HepG2 (cell line): ENCODE data around the gene CATSPERD. TPM values are rescaled to one million over a fixed set of nuclear protein-coding genes. Genes with fewer than 3 reads are reported as not detected.

ENCODE experiments used
- ATAC-seq: fragments of 200-7000 bp; cut with Tn5 transposase; 3 replicates; pipeline ENCODE4 v1.9.1; 2020; ENCODE audit warnings: mild to moderate bottlenecking, moderate library complexity
- BruUV-seq: library from RNA; stranded (reverse); fragments of 400-500 nt; replicated peaks from 2 replicates; lab custom pipeline; 2021; lab: Mats Ljungman, UMichigan
- CTCF ChIA-PET: fragments of 300-600 bp; formaldehyde crosslinking; extraction: SDS; loops from one replicate; lab custom pipeline; 2021; ENCODE audit warnings: low total read pairs, inconsistent platforms, low intra/inter-chr PET ratio; lab: Yijun Ruan, JAX
- POLR2A ChIA-PET: fragments of 350-600 bp; sonication (Branson Sonifier 250); formaldehyde crosslinking; loops from one replicate; lab custom pipeline; 2020; ENCODE audit warnings: antibody characterized with exemption, inconsistent platforms; lab: Yijun Ruan, JAX
- DNase-seq: peaks from one replicate; pipeline ENCODE4 v3.0.0-alpha.2; 2015; ENCODE audit warnings: low spot score
- FAIRE-seq: peaks from 3 replicates; lab custom pipeline; 2011; peaks lifted over from hg19 to GRCh38; lab: Jason Lieb, UNC
- H2AFZ ChIP-seq: one replicate; pipeline ENCODE4 v1.6.1; 2011; ENCODE audit warnings: low read length, inconsistent platforms
- H3K27ac ChIP-seq: fragments of 300-600 bp; 3 replicates; pipeline ENCODE4 v1.8.0; 2011; ENCODE audit warnings: mixed run types, mild to moderate bottlenecking, mixed read lengths, low read length, inconsistent platforms; ENCODE audit not compliant: insufficient read depth; ENCODE audit errors: extremely low read length
- H3K27me3 ChIP-seq, 2 experiments: fragments of 200-600 bp in 1 of 2; 2 replicates in 1 of 2; 3 replicates in 1 of 2; pipeline versions ENCODE4 v1.6.0 to v1.8.0; 2011; ENCODE audit warnings: low read length in 2 of 2, mild to moderate bottlenecking in 2 of 2, moderate library complexity in 2 of 2, inconsistent platforms in 1 of 2; ENCODE audit not compliant: insufficient read depth in 2 of 2, control insufficient read depth in 1 of 2
- H3K36me3 ChIP-seq, 2 experiments: fragments of 200-600 bp in 1 of 2; replicated peaks in 1 of 2; 2 replicates in 1 of 2; 3 replicates in 1 of 2; pipeline versions ENCODE4 v1.5.1 to v1.8.0; 2011; ENCODE audit warnings: low read length in 2 of 2, inconsistent platforms in 1 of 2; ENCODE audit not compliant: insufficient read depth in 2 of 2, control insufficient read depth in 1 of 2
- H3K4me1 ChIP-seq: 2 replicates; pipeline ENCODE4 v1.5.1; 2012; ENCODE audit warnings: low read length, inconsistent platforms; ENCODE audit not compliant: insufficient read depth
- H3K4me2 ChIP-seq: 2 replicates; pipeline ENCODE4 v1.6.0; 2011; ENCODE audit warnings: low read depth, low read length, inconsistent platforms
- H3K4me3 ChIP-seq, 3 experiments: fragments of 200-600 bp in 1 of 3; sonication (generic), shearing (Covaris generic) in 1 of 3; replicated peaks in 1 of 3; 2 replicates each; pipeline ENCODE4 v1.5.1; 2011 to 2016; ENCODE audit warnings: low read length in 3 of 3, inconsistent platforms in 2 of 3, low read depth in 2 of 3, mild to moderate bottlenecking in 2 of 3, control low read depth in 1 of 3, mixed read lengths in 1 of 3; ENCODE audit not compliant: insufficient read depth in 1 of 3
- H3K79me2 ChIP-seq: one replicate; pipeline ENCODE4 v1.6.1; 2011; ENCODE audit warnings: low read length, inconsistent platforms; ENCODE audit not compliant: insufficient read depth
- H3K9ac ChIP-seq: 2 replicates; pipeline ENCODE4 v1.6.0; 2011; ENCODE audit warnings: mild to moderate bottlenecking, low read depth, low read length, inconsistent platforms; ENCODE audit not compliant: insufficient read depth
- H3K9me3 ChIP-seq: 2 replicates; pipeline ENCODE4 v1.5.1; 2012; ENCODE audit warnings: mild to moderate bottlenecking, low read length
- H4K20me1 ChIP-seq: 2 replicates; pipeline ENCODE4 v1.6.0; 2011; ENCODE audit warnings: inconsistent platforms, mild to moderate bottlenecking, low read length, moderate library complexity; ENCODE audit not compliant: insufficient read depth
- CEBPZ ChIP-seq: IDR thresholded peaks from 2 replicates; pipeline ENCODE4 v1.6.1; 2012; ENCODE audit warnings: low read length, improper control_type of control experiment
- FOXA3 ChIP-seq: IDR thresholded peaks from 2 replicates; pipeline ENCODE4 v1.6.1; 2016; ENCODE audit warnings: missing genetic modification reagents, missing compliant biosample characterization
- HHEX ChIP-seq: IDR thresholded peaks from 2 replicates; pipeline ENCODE4 v1.6.1; 2016; ENCODE audit warnings: control low read depth
- HIVEP1 ChIP-seq: sonication (generic); formaldehyde crosslinking; IDR thresholded peaks from 2 replicates; pipeline ENCODE4 v1.4.0; 2020; ENCODE audit warnings: mild to moderate bottlenecking, missing genetic modification reagents
- KLF16 ChIP-seq, 2 experiments: sonication (generic) in 1 of 2; formaldehyde crosslinking in 1 of 2; IDR thresholded peaks; 2 replicates each; pipeline versions ENCODE4 v1.6.1 to v1.8.0; 2016 to 2023; ENCODE audit warnings: missing genetic modification reagents in 2 of 2, missing compliant biosample characterization in 1 of 2
- MAX ChIP-seq: IDR thresholded peaks from 2 replicates; pipeline ENCODE4 v1.6.1; 2012; ENCODE audit warnings: inconsistent platforms
- MTA1 ChIP-seq: sonication (generic); formaldehyde crosslinking; IDR thresholded peaks from 2 replicates; pipeline ENCODE4 v1.4.0; 2020; ENCODE audit warnings: missing genetic modification reagents, mild to moderate bottlenecking, borderline replicate concordance
- MTA3 ChIP-seq: sonication (generic); formaldehyde crosslinking; IDR thresholded peaks from 2 replicates; pipeline ENCODE4 v1.4.0; 2020; ENCODE audit warnings: missing genetic modification reagents
- TEAD2 ChIP-seq: sonication (generic); formaldehyde crosslinking; IDR thresholded peaks from 2 replicates; pipeline ENCODE4 v1.9.0; 2021; ENCODE audit warnings: missing genetic modification reagents
- THAP11 ChIP-seq: IDR thresholded peaks from 2 replicates; pipeline ENCODE4 v1.6.1; 2016; ENCODE audit warnings: missing biosample characterization, missing genetic modification reagents
- TOPORS ChIP-seq: sonication (generic); formaldehyde crosslinking; IDR thresholded peaks from 2 replicates; pipeline ENCODE4 v1.8.0; 2023; ENCODE audit warnings: mild to moderate bottlenecking, missing genetic modification reagents
- ZBTB7B ChIP-seq: sonication (generic); formaldehyde crosslinking; IDR thresholded peaks from 2 replicates; pipeline ENCODE4 v1.4.0; 2020; ENCODE audit warnings: missing genetic modification reagents
- ZKSCAN8 ChIP-seq: IDR thresholded peaks from 2 replicates; pipeline ENCODE4 v1.6.1; 2016; ENCODE audit warnings: borderline replicate concordance, missing genetic modification reagents, missing compliant biosample characterization
- ZMAT3 ChIP-seq: sonication (generic); formaldehyde crosslinking; conservative IDR thresholded peaks from 2 replicates; pipeline ENCODE4 v1.7.0; 2021; ENCODE audit warnings: missing genetic modification reagents
- ZNF264 ChIP-seq: sonication (generic); formaldehyde crosslinking; IDR thresholded peaks from 2 replicates; pipeline ENCODE4 v1.4.0; 2020; ENCODE audit warnings: missing genetic modification reagents
- ZNF609 ChIP-seq: sonication (generic); formaldehyde crosslinking; IDR thresholded peaks from 2 replicates; pipeline ENCODE4 v1.4.0; 2020; ENCODE audit warnings: mild to moderate bottlenecking, missing genetic modification reagents, borderline replicate concordance
- ZNF672 ChIP-seq: sonication (generic); formaldehyde crosslinking; IDR thresholded peaks from 2 replicates; pipeline ENCODE4 v1.8.1; 2022; ENCODE audit warnings: missing genetic modification reagents
- WGBS: methylation state at CpG from one replicate; pipeline ENCODE4 v1.1.6; 2017; ENCODE audit warnings: low lambda C conversion rate; 5-methylcytosine and 5-hydroxymethylcytosine counted together
- in situ Hi-C: cut with HindIII; loops from 2 replicates; pipeline ENCODE4 v1.10.0; 2017; ENCODE audit warnings: low pct_unique_long_range_greater_than_20kb; ENCODE audit not compliant: extremely low pct_ligation_motif_present
- intact Hi-C: fragments of 100-400 bp; cut with micrococcal nuclease; formaldehyde crosslinking; loops from one replicate; pipeline ENCODE4 v1.10.0; 2022; ENCODE audit not compliant: unreplicated experiment
- polyA plus RNA-seq, 8 experiments: library from polyadenylated mRNA; depleted of rRNA in 3 of 8; stranded (reverse) in 7 of 8; unstranded in 1 of 8; fragments of >200 nt; fragmentation: Illumina TruSeq in 4 of 8; extraction: Trizol in 4 of 8; gene quantifications; 2 replicates each; pipeline versions ENCODE4 v1.2.1 to v1.2.3, GENCODE V29; 2011 to 2016; ENCODE audit warnings: low read depth in 4 of 8, missing spikeins in 1 of 8, mixed read lengths in 1 of 8; ENCODE audit not compliant: insufficient read depth in 1 of 8
- total RNA-seq, 5 experiments: library from RNA; depleted of rRNA; stranded (reverse); fragments of >200 nt; fragmentation: Illumina TruSeq; extraction: Trizol; gene quantifications; 2 replicates each; pipeline ENCODE4 v1.2.3, GENCODE V29; 2016; ENCODE audit warnings: low read depth in 1 of 5

CATSPERD gene
- total and polyA plus RNA-seq, 2 of the 13 experiments (the other 11 are each of a cell fraction or from before 2014, with no cell fraction given): 0.04 TPM; not detected in 1

- Histone ChIP-seq H2AFZ (no peak overlapping the region), H3K4me3 (peak overlapping the region in 1 of 3 experiments; percentile 42; a peak in 1 of 6 replicates), H3K79me2 (no peaks in the 10 kb centered on the region), H3K27ac (no peak overlapping the region), H4K20me1 (peaks cover 2% of the 10 kb centered on the region; the same call in 1 of the 2 replicates), H3K36me3 (no peaks in the 10 kb centered on the region), H3K9me3 (no peaks in the 10 kb centered on the region), H3K4me1 (peaks cover 37% of the 10 kb centered on the region), H3K27me3 (no peaks in the 10 kb centered on the region), H3K9ac (no peak overlapping the region), H3K4me2 (peak overlapping the region; percentile 58)
- peak; percentile 7; the same call in 2 of the 3 replicates for ATAC-seq
- CTCF ChIA-PET: interaction anchor here (1.7 to 2.3 kb wide), 2 partner anchors 17 to 70 kb away, joined by 5 to 30 read pairs; partner anchors contain the start of gene NRTN
- intact Hi-C loops (no loop called here), in situ Hi-C loops (no loop called here)
- no TSS peak for BruUV-seq
- WGBS: 10% methylated on average over 21 of the region's 30 CpGs
- no peak for DNase-seq
- POLR2A ChIA-PET: interaction anchor here (0.9 to 1.2 kb wide), 3 partner anchors 11 to 18 kb away, joined by 3 to 4 read pairs (median 4); partner anchors contain the start of gene NRTN
- no peak for FAIRE-seq
- 0 out of 2 replicates have a peak, but pooled peaks have one; percentile 38 for TF ChIP-seq ZNF609 (CRISPR knock-in tag)
- no peak for TF ChIP-seq TOPORS (CRISPR knock-in tag)
- no peak for TF ChIP-seq ZMAT3
- 0 out of 2 replicates have a peak, but pooled peaks have one; percentile 31 for TF ChIP-seq MAX
- TF ChIP-seq ZKSCAN8 (CRISPR knock-in tag): peak; percentile 99
- TF ChIP-seq FOXA3 (CRISPR knock-in tag): peak; percentile 54
- TF ChIP-seq KLF16 (CRISPR knock-in tag; IDR thresholded peaks at IDR 0.05): 0 out of 4 replicates have a peak, but pooled peaks of 1 of the 2 experiments have one; percentile 18
- no peak for TF ChIP-seq CEBPZ
- peak; percentile 73; the same call in 1 of the 2 replicates for TF ChIP-seq MTA1 (CRISPR knock-in tag)
- no peak for TF ChIP-seq TEAD2 (CRISPR knock-in tag)
- TF ChIP-seq ZNF672 (CRISPR knock-in tag): no peak
- TF ChIP-seq HHEX (CRISPR knock-in tag): no peak
- no peak for TF ChIP-seq MTA3 (CRISPR knock-in tag)
- no peak for TF ChIP-seq ZBTB7B (CRISPR knock-in tag)
- peak; percentile 16; the same call in 1 of the 2 replicates for TF ChIP-seq THAP11 (CRISPR knock-in tag)
- no peak for TF ChIP-seq ZNF264 (CRISPR knock-in tag)
- 0 out of 2 replicates have a peak, but pooled peaks have one; percentile 43 for TF ChIP-seq HIVEP1 (CRISPR knock-in tag)
These were observed 101.9 kb downstream of the CATSPERD start for GRCh38 chr19:5822181-5822844.
